ENCODE data around the gene SORCS2. TPM values are rescaled to one million over a fixed set of nuclear protein-coding genes. Genes with fewer than 3 reads are reported as not detected.

Gene SORCS2
- total and polyA plus RNA-seq, 2 of the 4 experiments (the other 2 are of a cell fraction) = 0.36 to 0.62 TPM

- dilution Hi-C loops (cut with HindIII; ENCODE audit: low sequenced_read_pairs, unreplicated experiment) = no loop called here
- Histone ChIP-seq H3K18ac (ENCODE audit: low read depth, low read length) (no peak overlapping the region), H3K9me3 (ENCODE audit: control insufficient read depth, insufficient read depth, low read length) (peaks cover 8% of the 10 kb centered on the region; the same call in 1 of the 2 replicates), H3K36me3 (ENCODE audit: control insufficient read depth, insufficient read depth, low read length) (no peaks in the 10 kb centered on the region), H4K20me1 (ENCODE audit: insufficient read depth, low read length) (no peaks in the 10 kb centered on the region; the same call in 1 of the 2 replicates), H2AK5ac (ENCODE audit: low read depth, low read length) (no peak overlapping the region), H4K5ac (ENCODE audit: low read depth, low read length) (no peak overlapping the region), H2AK9ac (replicated peaks; ENCODE audit: low read depth, low read length, poor library complexity) (no peak overlapping the region), H3K4me1 (ENCODE audit: control insufficient read depth, insufficient read depth, low read length) (no peaks in the 10 kb centered on the region), H2BK15ac (ENCODE audit: low read depth, low read length) (no peak overlapping the region), H3K27me3 (ENCODE audit: control insufficient read depth, insufficient read depth, low read length) (peaks cover 48% of the 10 kb centered on the region), H3K14ac (replicated peaks; ENCODE audit: low read depth, low read length) (no peak overlapping the region), H3K4me3 (ENCODE audit: insufficient read depth, low read depth, low read length) (no peak overlapping the region), H3K56ac (ENCODE audit: extremely low read depth, insufficient read depth, low read length) (no peak overlapping the region), H2BK120ac (ENCODE audit: low read depth, low read length) (no peak overlapping the region), H3K9me1 (ENCODE audit: insufficient read depth, low read length) (no peaks in the 10 kb centered on the region), H4K91ac (ENCODE audit: insufficient read depth, low read depth, low read length) (no peak overlapping the region), H2BK5ac (ENCODE audit: low read depth, low read length, poor library complexity, severe bottlenecking) (no peak overlapping the region), H4K8ac (ENCODE audit: low read depth in 2 of 2, low read length in 2 of 2) (no peak overlapping the region), H2AFZ (replicated peaks; ENCODE audit: low read length, poor library complexity) (no peak overlapping the region), H3K9ac (ENCODE audit: low read depth, low read length) (no peak overlapping the region), H3K27ac (ENCODE audit: insufficient read depth, low read length) (no peak overlapping the region), H2BK20ac (ENCODE audit: low read depth, low read length) (no peak overlapping the region), H3K23ac (ENCODE audit: low read depth, low read length) (no peak overlapping the region), H3K79me1 (ENCODE audit: low read depth in 1 of 2, low read length in 2 of 2) (no peaks in the 10 kb centered on the region), H3K4me2 (ENCODE audit: low read depth, low read length) (no peak overlapping the region), H3K4ac (ENCODE audit: low read depth, low read length) (no peak overlapping the region)
- no TSS peak for BruUV-seq (replicated peaks)
- CTCF ChIA-PET = interaction anchor here (0.5 kb wide), 1 partner anchor 425 kb away, joined by 4 read pairs; no protein-coding TSS in a partner anchor
- DNase-seq (no peak), ATAC-seq (ENCODE audit: low read depth) (no peak)
- in situ Hi-C loops (cut with MboI; ENCODE audit: low sequenced_read_pairs) = no loop called here
- no CpG with 5 or more reads among the region's 5 CpGs for WGBS, 2 experiments (ENCODE audit: extremely low coverage in 2 of 2, insufficient read length in 1 of 2)
- intact Hi-C loops (cut with micrococcal nuclease) = no loop called here
- TF ChIP-seq CEBPB (IDR thresholded peaks at IDR 0.05; ENCODE audit: low read depth, low read length) (peak; percentile 45; the same call in 1 of the 2 replicates), NFE2L2 (IDR thresholded peaks at IDR 0.05; ENCODE audit: low read depth, low read length) (no peak)
- POLR2A ChIA-PET (ENCODE audit: unreplicated experiment) = no interaction called here
Observed at GRCh38 chr4:7251321-7251720, 59.0 kb downstream of the SORCS2 start.
